KOPT-K1 (cell line): ENCODE measurements around the gene BCL2L13.

Source experiments
- H3K27ac ChIP-seq: fragments of 200-600 bp; sonication (generic); 2 replicates; pipeline ENCODE4 v1.5.1; 2016; ENCODE audit warnings: antibody characterized with exemption, mild to moderate bottlenecking, low read depth, low read length; ENCODE audit not compliant: poor library complexity, severe bottlenecking
- H3K36me3 ChIP-seq: fragments of 200-600 bp; sonication (generic); 2 replicates; pipeline ENCODE4 v1.5.1; 2017; ENCODE audit warnings: antibody characterized with exemption, mild to moderate bottlenecking, low read length, moderate library complexity; ENCODE audit not compliant: insufficient read depth
- H3K9me3 ChIP-seq: fragments of 200-600 bp; sonication (generic); 2 replicates; pipeline ENCODE4 v1.5.1; 2017; ENCODE audit warnings: antibody characterized with exemption, low read length, mild to moderate bottlenecking; ENCODE audit not compliant: insufficient read depth, poor library complexity, severe bottlenecking

BCL2L13 gene

GRCh38 chr22:17769013-17769715 lies 130.6 kb downstream of the BCL2L13 start:
- H3K9me3 ChIP-seq, result no peaks in the 10 kb centered on the region
- H3K36me3 ChIP-seq, result peaks cover 36% of the 10 kb centered on the region
- peak overlapping the region; percentile 22 for H3K27ac ChIP-seq

- Histone ChIP-seq H3K27ac (peak overlapping the region; percentile 22), H3K36me3 (peaks cover 36% of the 10 kb centered on the region), H3K9me3 (no peaks in the 10 kb centered on the region)
Measured at GRCh38 chr22:17769716-17770082, 131.1 kb downstream of the BCL2L13 start.

- Histone ChIP-seq H3K27ac (peak overlapping the region; percentile 22), H3K36me3 (peaks cover 36% of the 10 kb centered on the region), H3K9me3 (no peaks in the 10 kb centered on the region)
Measured at GRCh38 chr22:17770180-17771077, 131.9 kb downstream of the BCL2L13 start.

GRCh38 chr22:17772249-17772957 lies 133.8 kb downstream of the BCL2L13 start:
- Histone ChIP-seq H3K9me3 (no peaks in the 10 kb centered on the region), H3K27ac (peak overlapping the region; percentile 100), H3K36me3 (peaks cover 36% of the 10 kb centered on the region)

- peaks cover 36% of the 10 kb centered on the region for H3K36me3 ChIP-seq
- peak overlapping the region; percentile 100 for H3K27ac ChIP-seq
- H3K9me3 ChIP-seq, result no peaks in the 10 kb centered on the region
Measured at GRCh38 chr22:17772958-17773605, 134.5 kb downstream of the BCL2L13 start.

- Histone ChIP-seq H3K36me3 (peaks cover 36% of the 10 kb centered on the region), H3K9me3 (no peaks in the 10 kb centered on the region), H3K27ac (peak overlapping the region; percentile 100)
Measured at GRCh38 chr22:17773606-17774205, 135.1 kb downstream of the BCL2L13 start.

- Histone ChIP-seq H3K36me3 (peaks cover 32% of the 10 kb centered on the region), H3K9me3 (no peaks in the 10 kb centered on the region), H3K27ac (peak within 1 kb of the TSS; percentile 100)
Measured at GRCh38 chr22:17774206-17774925, 135.8 kb downstream of the BCL2L13 start, which contains the start of gene BID. BID (minus strand) TSS chr22:17774469; CDS start chr22:17750116, 24,353 bp downstream.

GRCh38 chr22:17774926-17775685 lies 136.5 kb downstream of the BCL2L13 start:
- Histone ChIP-seq H3K27ac (peak overlapping the region; percentile 100), H3K36me3 (peaks cover 25% of the 10 kb centered on the region), H3K9me3 (no peaks in the 10 kb centered on the region)

GRCh38 chr22:17775781-17776465 lies 137.4 kb downstream of the BCL2L13 start:
- Histone ChIP-seq H3K27ac (peak overlapping the region; percentile 100), H3K9me3 (no peaks in the 10 kb centered on the region), H3K36me3 (peaks cover 17% of the 10 kb centered on the region)

- Histone ChIP-seq H3K9me3 (no peaks in the 10 kb centered on the region), H3K27ac (peak overlapping the region; percentile 100), H3K36me3 (peaks cover 5% of the 10 kb centered on the region)
Measured at GRCh38 chr22:17777005-17777716, 138.6 kb downstream of the BCL2L13 start.

- Histone ChIP-seq H3K36me3 (no peaks in the 10 kb centered on the region), H3K27ac (peak overlapping the region; percentile 100), H3K9me3 (no peaks in the 10 kb centered on the region)
Measured at GRCh38 chr22:17777717-17778044, 139.1 kb downstream of the BCL2L13 start.

GRCh38 chr22:17778412-17778976 lies 139.9 kb downstream of the BCL2L13 start:
- Histone ChIP-seq H3K27ac (peak overlapping the region; percentile 100), H3K36me3 (no peaks in the 10 kb centered on the region), H3K9me3 (no peaks in the 10 kb centered on the region)
